HepG2 (cell line): ENCODE data around the gene CLUH. TPM values are rescaled to one million over a fixed set of nuclear protein-coding genes. Genes with fewer than 3 reads are reported as not detected.

ENCODE experiments used
- ATAC-seq: fragments of 200-7000 bp; cut with Tn5 transposase; 3 replicates; pipeline ENCODE4 v1.9.1; 2020; ENCODE audit warnings: mild to moderate bottlenecking, moderate library complexity
- BruUV-seq: library from RNA; stranded (reverse); fragments of 400-500 nt; replicated peaks from 2 replicates; lab custom pipeline; 2021; lab: Mats Ljungman, UMichigan
- CTCF ChIA-PET: fragments of 300-600 bp; formaldehyde crosslinking; extraction: SDS; loops from one replicate; lab custom pipeline; 2021; ENCODE audit warnings: low total read pairs, inconsistent platforms, low intra/inter-chr PET ratio; lab: Yijun Ruan, JAX
- POLR2A ChIA-PET: fragments of 350-600 bp; sonication (Branson Sonifier 250); formaldehyde crosslinking; loops from one replicate; lab custom pipeline; 2020; ENCODE audit warnings: antibody characterized with exemption, inconsistent platforms; lab: Yijun Ruan, JAX
- DNase-seq: peaks from one replicate; pipeline ENCODE4 v3.0.0-alpha.2; 2015; ENCODE audit warnings: low spot score
- FAIRE-seq: peaks from 3 replicates; lab custom pipeline; 2011; peaks lifted over from hg19 to GRCh38; lab: Jason Lieb, UNC
- H2AFZ ChIP-seq: one replicate; pipeline ENCODE4 v1.6.1; 2011; ENCODE audit warnings: low read length, inconsistent platforms
- H3K27ac ChIP-seq: fragments of 300-600 bp; 3 replicates; pipeline ENCODE4 v1.8.0; 2011; ENCODE audit warnings: mixed run types, mild to moderate bottlenecking, mixed read lengths, low read length, inconsistent platforms; ENCODE audit not compliant: insufficient read depth; ENCODE audit errors: extremely low read length
- H3K27me3 ChIP-seq, 2 experiments: fragments of 200-600 bp in 1 of 2; 2 replicates in 1 of 2; 3 replicates in 1 of 2; pipeline versions ENCODE4 v1.6.0 to v1.8.0; 2011; ENCODE audit warnings: low read length in 2 of 2, mild to moderate bottlenecking in 2 of 2, moderate library complexity in 2 of 2, inconsistent platforms in 1 of 2; ENCODE audit not compliant: insufficient read depth in 2 of 2, control insufficient read depth in 1 of 2
- H3K36me3 ChIP-seq, 2 experiments: fragments of 200-600 bp in 1 of 2; replicated peaks in 1 of 2; 2 replicates in 1 of 2; 3 replicates in 1 of 2; pipeline versions ENCODE4 v1.5.1 to v1.8.0; 2011; ENCODE audit warnings: low read length in 2 of 2, inconsistent platforms in 1 of 2; ENCODE audit not compliant: insufficient read depth in 2 of 2, control insufficient read depth in 1 of 2
- H3K4me1 ChIP-seq: 2 replicates; pipeline ENCODE4 v1.5.1; 2012; ENCODE audit warnings: low read length, inconsistent platforms; ENCODE audit not compliant: insufficient read depth
- H3K4me2 ChIP-seq: 2 replicates; pipeline ENCODE4 v1.6.0; 2011; ENCODE audit warnings: low read depth, low read length, inconsistent platforms
- H3K4me3 ChIP-seq, 3 experiments: fragments of 200-600 bp in 1 of 3; sonication (generic), shearing (Covaris generic) in 1 of 3; replicated peaks in 1 of 3; 2 replicates each; pipeline ENCODE4 v1.5.1; 2011 to 2016; ENCODE audit warnings: low read length in 3 of 3, inconsistent platforms in 2 of 3, low read depth in 2 of 3, mild to moderate bottlenecking in 2 of 3, control low read depth in 1 of 3, mixed read lengths in 1 of 3; ENCODE audit not compliant: insufficient read depth in 1 of 3
- H3K79me2 ChIP-seq: one replicate; pipeline ENCODE4 v1.6.1; 2011; ENCODE audit warnings: low read length, inconsistent platforms; ENCODE audit not compliant: insufficient read depth
- H3K9ac ChIP-seq: 2 replicates; pipeline ENCODE4 v1.6.0; 2011; ENCODE audit warnings: mild to moderate bottlenecking, low read depth, low read length, inconsistent platforms; ENCODE audit not compliant: insufficient read depth
- H3K9me3 ChIP-seq: 2 replicates; pipeline ENCODE4 v1.5.1; 2012; ENCODE audit warnings: mild to moderate bottlenecking, low read length
- H4K20me1 ChIP-seq: 2 replicates; pipeline ENCODE4 v1.6.0; 2011; ENCODE audit warnings: inconsistent platforms, mild to moderate bottlenecking, low read length, moderate library complexity; ENCODE audit not compliant: insufficient read depth
- CEBPG ChIP-seq: IDR thresholded peaks from 2 replicates; pipeline ENCODE4 v1.6.1; 2016
- CHD2 ChIP-seq: IDR thresholded peaks from 2 replicates; pipeline ENCODE4 v1.6.1; 2011; ENCODE audit warnings: low read depth, low read length, improper control_type of control experiment
- HNRNPK ChIP-seq: fragments of 200-400 bp; formaldehyde crosslinking; IDR thresholded peaks from 2 replicates; pipeline ENCODE4 v1.6.1; 2018; ENCODE audit warnings: low read length, low read depth, moderate library complexity, mild to moderate bottlenecking; ENCODE audit not compliant: poor library complexity, severe bottlenecking
- ISX ChIP-seq: sonication (generic); formaldehyde crosslinking; conservative IDR thresholded peaks from 2 replicates; pipeline ENCODE4 v1.5.0; 2020; ENCODE audit warnings: missing genetic modification reagents
- YEATS2 ChIP-seq: sonication (generic); formaldehyde crosslinking; IDR thresholded peaks from 2 replicates; pipeline ENCODE4 v1.4.0; 2020; ENCODE audit warnings: missing genetic modification reagents, borderline replicate concordance
- ZNF101 ChIP-seq: sonication (generic); formaldehyde crosslinking; IDR thresholded peaks from 2 replicates; pipeline ENCODE4 v1.4.0; 2020; ENCODE audit warnings: mild to moderate bottlenecking, low read depth, missing genetic modification reagents, borderline replicate concordance
- ZNF256 ChIP-seq: sonication (generic); formaldehyde crosslinking; conservative IDR thresholded peaks from 2 replicates; pipeline ENCODE4 v1.4.0; 2020; ENCODE audit warnings: missing genetic modification reagents
- ZNF775 ChIP-seq: sonication (generic); formaldehyde crosslinking; IDR thresholded peaks from 2 replicates; pipeline ENCODE4 v1.4.0; 2020; ENCODE audit warnings: missing genetic modification reagents, mild to moderate bottlenecking, moderate library complexity, borderline replicate concordance
- ZNF782 ChIP-seq: sonication (generic); formaldehyde crosslinking; IDR thresholded peaks from 2 replicates; pipeline ENCODE4 v1.4.0; 2020; ENCODE audit warnings: missing genetic modification reagents, mild to moderate bottlenecking, borderline replicate concordance
- WGBS: methylation state at CpG from one replicate; pipeline ENCODE4 v1.1.6; 2017; ENCODE audit warnings: low lambda C conversion rate; 5-methylcytosine and 5-hydroxymethylcytosine counted together
- in situ Hi-C: cut with HindIII; loops from 2 replicates; pipeline ENCODE4 v1.10.0; 2017; ENCODE audit warnings: low pct_unique_long_range_greater_than_20kb; ENCODE audit not compliant: extremely low pct_ligation_motif_present
- intact Hi-C: fragments of 100-400 bp; cut with micrococcal nuclease; formaldehyde crosslinking; loops from one replicate; pipeline ENCODE4 v1.10.0; 2022; ENCODE audit not compliant: unreplicated experiment
- polyA plus RNA-seq, 8 experiments: library from polyadenylated mRNA; depleted of rRNA in 3 of 8; stranded (reverse) in 7 of 8; unstranded in 1 of 8; fragments of >200 nt; fragmentation: Illumina TruSeq in 4 of 8; extraction: Trizol in 4 of 8; gene quantifications; 2 replicates each; pipeline versions ENCODE4 v1.2.1 to v1.2.3, GENCODE V29; 2011 to 2016; ENCODE audit warnings: low read depth in 4 of 8, missing spikeins in 1 of 8, mixed read lengths in 1 of 8; ENCODE audit not compliant: insufficient read depth in 1 of 8
- total RNA-seq, 5 experiments: library from RNA; depleted of rRNA; stranded (reverse); fragments of >200 nt; fragmentation: Illumina TruSeq; extraction: Trizol; gene quantifications; 2 replicates each; pipeline ENCODE4 v1.2.3, GENCODE V29; 2016; ENCODE audit warnings: low read depth in 1 of 5
- TF ChIP-seq, protein P1 (sequence below): sonication (generic); formaldehyde crosslinking; IDR thresholded peaks from 2 replicates; pipeline ENCODE4 v1.5.1; 2020; ENCODE audit warnings: mild to moderate bottlenecking, missing genetic modification reagents, borderline replicate concordance
- TF ChIP-seq, protein P2 (sequence below), 2 experiments: sonication (generic) in 1 of 2; formaldehyde crosslinking in 1 of 2; IDR thresholded peaks; 2 replicates each; pipeline versions ENCODE4 v1.4.0 to v1.6.1; 2016 to 2020; ENCODE audit warnings: borderline replicate concordance in 1 of 2, low read depth in 1 of 2, mild to moderate bottlenecking in 1 of 2, missing genetic modification reagents in 1 of 2

The CLUH gene
- total and polyA plus RNA-seq, 2 of the 13 experiments (the other 11 are each of a cell fraction or from before 2014, with no cell fraction given), result 30.9 to 60.5 TPM

DNA sequence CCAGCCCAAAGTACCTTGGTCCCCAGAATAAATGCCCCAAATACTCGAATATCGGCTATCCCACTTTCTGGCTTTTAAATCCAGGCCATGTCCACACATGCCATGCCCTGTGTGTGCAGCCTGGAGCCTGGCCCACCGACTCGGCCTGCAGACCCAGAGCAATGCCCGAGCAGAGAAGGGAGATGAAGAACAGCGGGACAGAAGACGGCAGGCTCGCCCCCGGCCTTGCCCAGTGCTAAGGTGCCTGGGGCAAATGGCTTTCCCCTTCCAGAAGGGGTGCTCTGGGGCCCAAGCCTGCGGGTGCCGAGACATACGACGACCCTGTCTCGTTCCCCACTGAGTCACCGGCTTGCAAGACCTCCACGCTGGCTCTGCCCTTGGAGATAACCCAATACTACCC is 8.0 kb downstream of the CLUH start:
- Histone ChIP-seq H3K27ac (no peak overlapping the region), H2AFZ (no peak overlapping the region), H4K20me1 (peaks cover 37% of the 10 kb centered on the region), H3K79me2 (peaks cover 40% of the 10 kb centered on the region), H3K4me2 (no peak overlapping the region), H3K9ac (no peak overlapping the region), H3K4me1 (peaks cover 36% of the 10 kb centered on the region), H3K36me3 (peaks cover 30 to 67% of the 10 kb centered on the region in 2 experiments), H3K9me3 (no peaks in the 10 kb centered on the region), H3K27me3 (no peaks in the 10 kb centered on the region), H3K4me3 (no peak overlapping the region)
- no TSS peak for BruUV-seq
- intact Hi-C loops, result no loop called here
- CTCF ChIA-PET, result no interaction called here
- POLR2A ChIA-PET, result no interaction called here
- FAIRE-seq, result no peak
- TF ChIP-seq, protein P1, sequence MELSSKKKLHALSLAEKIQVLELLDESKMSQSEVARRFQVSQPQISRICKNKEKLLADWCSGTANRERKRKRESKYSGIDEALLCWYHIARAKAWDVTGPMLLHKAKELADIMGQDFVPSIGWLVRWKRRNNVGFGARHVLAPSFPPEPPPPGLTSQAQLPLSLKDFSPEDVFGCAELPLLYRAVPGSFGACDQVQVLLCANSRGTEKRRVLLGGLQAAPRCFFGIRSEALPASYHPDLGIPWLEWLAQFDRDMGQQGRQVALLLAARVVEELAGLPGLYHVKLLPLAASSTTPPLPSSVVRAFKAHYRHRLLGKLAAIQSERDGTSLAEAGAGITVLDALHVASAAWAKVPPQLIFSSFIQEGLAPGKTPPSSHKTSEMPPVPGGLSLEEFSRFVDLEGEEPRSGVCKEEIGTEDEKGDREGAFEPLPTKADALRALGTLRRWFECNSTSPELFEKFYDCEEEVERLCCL, result no peak
- TF ChIP-seq ZNF101 (no peak), ZNF775 (CRISPR knock-in tag) (no peak), ZNF782 (CRISPR knock-in tag) (no peak), CEBPG (no peak), ISX (CRISPR knock-in tag) (no peak), ZNF256 (CRISPR knock-in tag) (no peak), CHD2 (no peak), YEATS2 (CRISPR knock-in tag) (no peak), HNRNPK (no peak)
- TF ChIP-seq, protein P2, sequence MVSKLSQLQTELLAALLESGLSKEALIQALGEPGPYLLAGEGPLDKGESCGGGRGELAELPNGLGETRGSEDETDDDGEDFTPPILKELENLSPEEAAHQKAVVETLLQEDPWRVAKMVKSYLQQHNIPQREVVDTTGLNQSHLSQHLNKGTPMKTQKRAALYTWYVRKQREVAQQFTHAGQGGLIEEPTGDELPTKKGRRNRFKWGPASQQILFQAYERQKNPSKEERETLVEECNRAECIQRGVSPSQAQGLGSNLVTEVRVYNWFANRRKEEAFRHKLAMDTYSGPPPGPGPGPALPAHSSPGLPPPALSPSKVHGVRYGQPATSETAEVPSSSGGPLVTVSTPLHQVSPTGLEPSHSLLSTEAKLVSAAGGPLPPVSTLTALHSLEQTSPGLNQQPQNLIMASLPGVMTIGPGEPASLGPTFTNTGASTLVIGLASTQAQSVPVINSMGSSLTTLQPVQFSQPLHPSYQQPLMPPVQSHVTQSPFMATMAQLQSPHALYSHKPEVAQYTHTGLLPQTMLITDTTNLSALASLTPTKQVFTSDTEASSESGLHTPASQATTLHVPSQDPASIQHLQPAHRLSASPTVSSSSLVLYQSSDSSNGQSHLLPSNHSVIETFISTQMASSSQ (IDR thresholded peaks at IDR 0.05; ENCODE audit: low read depth), result no peak
- TF ChIP-seq, protein P2 (CRISPR knock-in tag; IDR thresholded peaks at IDR 0.05; ENCODE audit: borderline replicate concordance), result no peak
- WGBS, result 95% methylated on average over 16 of the region's 16 CpGs
- DNase-seq, result no peak
- in situ Hi-C loops, result no loop called here
- ATAC-seq, result no peak
